MG63 (cell line): ENCODE data around the gene CYP2A6. TPM values are rescaled to one million over a fixed set of nuclear protein-coding genes. Genes with fewer than 3 reads are reported as not detected.
"Not testable (repeated sequence)": the region's sequence is repeated elsewhere in the genome, so short reads cannot be mapped to it uniquely, and the experiment has no call there.

Experiments used
- DNase-seq: peaks from one replicate; pipeline ENCODE4 v3.0.0-alpha.2; 2020
- H3K27me3 ChIP-seq: fragments of 250-450 bp; sonication (Bioruptor Pico); 2 replicates; pipeline ENCODE4 v1.5.1; 2020; ENCODE audit warnings: mild to moderate bottlenecking, moderate library complexity
- H3K36me3 ChIP-seq: fragments of 250-450 bp; sonication (Bioruptor Pico); 2 replicates; pipeline ENCODE4 v1.5.1; 2020; ENCODE audit warnings: mild to moderate bottlenecking, moderate library complexity
- H3K4me3 ChIP-seq: fragments of 250-450 bp; sonication (Bioruptor Pico); 2 replicates; pipeline ENCODE4 v1.5.1; 2020; ENCODE audit warnings: mild to moderate bottlenecking, moderate library complexity
- H3K9me3 ChIP-seq: fragments of 250-450 bp; sonication (Bioruptor Pico); 2 replicates; pipeline ENCODE4 v1.5.1; 2020; ENCODE audit warnings: mild to moderate bottlenecking, moderate library complexity
- total RNA-seq: library from RNA; depleted of rRNA; stranded (reverse); fragments of >200 nt; shearing (Covaris generic); gene quantifications from 2 replicates; pipeline ENCODE4 v1.2.3, GENCODE V29; 2014; ENCODE audit warnings: low replicate concordance

CYP2A6 gene
- total RNA-seq, 1 experiment from 2014 or later: not detected

DNA sequence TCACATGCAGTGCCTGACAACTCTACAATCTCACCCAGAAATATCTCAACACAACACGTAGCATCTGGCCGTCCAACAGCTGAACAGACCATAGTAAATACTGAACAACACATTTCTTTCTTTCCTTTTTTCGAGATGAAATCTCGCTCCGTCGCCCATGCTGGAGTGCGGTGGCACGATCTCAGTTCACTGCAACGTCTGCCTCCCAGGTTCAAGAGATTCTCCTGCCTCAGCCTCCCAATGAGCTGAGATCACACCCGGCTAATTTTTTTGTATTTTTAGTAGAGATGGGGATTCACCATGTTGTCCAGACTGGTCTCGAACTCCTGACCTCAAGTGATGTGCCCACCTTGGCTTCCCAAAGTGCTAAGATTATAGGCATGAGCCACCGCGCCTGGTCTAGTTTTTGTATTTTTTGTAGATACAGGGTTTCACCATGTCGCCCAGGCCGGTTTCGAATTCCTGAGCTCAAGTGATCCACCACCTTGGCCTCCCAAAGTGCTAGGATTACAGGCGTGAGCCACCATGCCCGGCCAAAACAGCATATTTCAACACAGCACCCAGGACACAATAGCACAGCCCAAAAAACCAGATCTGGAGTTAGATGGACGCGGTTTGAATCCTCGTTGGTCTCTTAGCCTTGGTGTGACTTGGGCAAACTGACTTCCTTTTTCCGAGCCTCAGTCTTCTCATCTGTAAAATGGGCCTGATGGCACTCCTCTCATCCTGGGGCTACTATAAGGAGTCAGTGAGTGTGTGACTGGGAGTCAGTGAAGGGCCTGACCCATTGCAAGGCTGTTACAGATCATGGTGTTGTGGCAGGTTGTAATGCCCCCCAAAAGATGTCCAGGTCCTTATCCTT lies 22.6 kb downstream of the CYP2A6 start:
- Histone ChIP-seq H3K36me3 (peaks cover 5% of the 10 kb centered on the region; the same call in 1 of the 2 replicates), H3K27me3 (no peaks in the 10 kb centered on the region), H3K9me3 (no peaks in the 10 kb centered on the region; the same call in 1 of the 2 replicates), H3K4me3 (no peak overlapping the region)
- no peak for DNase-seq

DNA sequence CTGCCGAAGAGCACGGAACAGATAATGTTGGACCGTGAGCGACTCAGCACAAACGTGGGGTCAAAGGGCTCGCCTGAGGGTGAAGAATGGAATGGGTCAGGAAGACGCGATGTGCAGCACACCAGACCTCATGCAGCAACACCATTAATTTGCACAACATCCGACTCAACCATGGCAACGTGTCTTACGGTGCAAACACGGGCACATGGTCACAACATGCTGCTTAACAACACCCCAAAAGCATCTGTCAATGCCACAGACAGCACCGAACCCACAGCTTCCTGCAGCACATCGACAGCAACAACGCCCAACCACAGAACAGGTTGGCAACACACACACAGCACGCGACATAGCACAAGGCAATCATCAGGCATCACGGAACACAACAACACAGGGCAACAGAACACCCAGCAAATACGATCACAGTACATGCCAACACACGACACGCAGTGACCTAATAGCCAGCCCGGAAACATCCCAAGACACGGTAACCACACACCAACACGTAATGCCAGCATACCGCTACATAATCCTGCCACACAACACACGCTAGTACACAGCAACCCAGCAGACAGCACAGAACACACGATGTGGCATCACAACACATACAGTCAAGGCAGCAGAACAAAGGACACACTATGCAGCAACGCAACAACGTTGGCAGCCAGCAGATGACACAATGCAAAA lies 23.4 kb downstream of the CYP2A6 start:
- H3K27me3 ChIP-seq, H3K36me3 ChIP-seq, H3K9me3 ChIP-seq, DNase-seq, H3K4me3 ChIP-seq: not testable (repeated sequence)

DNA sequence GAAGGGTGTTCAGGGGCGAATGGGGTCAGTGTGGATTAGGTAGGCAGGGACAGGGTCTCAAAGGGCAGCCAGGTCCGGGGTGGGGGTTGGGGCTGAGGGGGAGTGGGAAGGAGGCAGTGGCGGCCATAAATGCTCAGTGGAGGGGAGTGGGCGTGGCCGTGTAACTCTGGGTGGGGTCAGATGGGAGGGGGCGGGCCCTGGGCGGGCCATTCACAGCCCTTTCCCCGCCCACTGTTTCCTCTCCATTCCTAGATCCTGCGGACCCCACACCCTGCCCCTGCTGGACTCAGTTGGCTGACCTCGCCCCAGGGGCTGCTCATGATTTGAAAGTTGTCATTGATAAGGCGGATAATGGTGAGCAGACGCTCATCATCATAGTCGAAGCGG lies 23.9 kb downstream of the CYP2A6 start:
- DNase-seq, H3K27me3 ChIP-seq: not testable (repeated sequence)

DNA sequence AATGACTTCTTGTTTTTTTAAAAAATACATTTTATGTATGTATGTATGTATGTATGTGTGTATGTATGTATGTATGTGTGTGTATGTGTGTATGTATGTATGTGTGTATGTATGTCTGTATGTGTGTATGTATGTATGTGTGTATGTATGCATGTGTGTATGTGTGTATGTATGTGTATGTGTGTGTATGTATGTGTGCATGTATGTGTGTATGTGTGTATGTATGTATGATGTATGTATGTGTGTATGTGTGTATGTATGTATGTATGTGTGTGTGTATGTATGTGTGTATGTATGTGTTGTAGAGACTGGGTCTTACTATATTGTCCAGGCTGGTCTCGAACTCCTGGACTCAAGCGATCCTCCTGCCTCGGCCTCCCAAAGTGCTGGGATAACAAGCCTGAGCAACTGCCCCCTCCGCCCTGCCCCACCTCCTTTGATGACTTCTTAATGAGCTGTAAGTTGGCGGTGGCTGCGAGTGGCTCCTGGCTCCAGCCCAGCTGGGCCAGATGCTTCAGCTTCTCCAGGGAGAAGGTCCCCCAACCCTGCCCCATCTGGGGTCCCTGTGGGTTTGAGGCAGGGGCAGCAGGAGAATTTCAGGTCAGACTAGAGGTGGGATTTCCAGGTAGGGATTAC lies 24.7 kb downstream of the CYP2A6 start:
- not testable (repeated sequence) for DNase-seq, H3K36me3 ChIP-seq, H3K4me3 ChIP-seq, H3K9me3 ChIP-seq, H3K27me3 ChIP-seq

More for the DNA sequence above, 23.9 kb downstream of the CYP2A6 start:
- H3K36me3 ChIP-seq, H3K9me3 ChIP-seq, H3K4me3 ChIP-seq: not testable (repeated sequence)

DNA sequence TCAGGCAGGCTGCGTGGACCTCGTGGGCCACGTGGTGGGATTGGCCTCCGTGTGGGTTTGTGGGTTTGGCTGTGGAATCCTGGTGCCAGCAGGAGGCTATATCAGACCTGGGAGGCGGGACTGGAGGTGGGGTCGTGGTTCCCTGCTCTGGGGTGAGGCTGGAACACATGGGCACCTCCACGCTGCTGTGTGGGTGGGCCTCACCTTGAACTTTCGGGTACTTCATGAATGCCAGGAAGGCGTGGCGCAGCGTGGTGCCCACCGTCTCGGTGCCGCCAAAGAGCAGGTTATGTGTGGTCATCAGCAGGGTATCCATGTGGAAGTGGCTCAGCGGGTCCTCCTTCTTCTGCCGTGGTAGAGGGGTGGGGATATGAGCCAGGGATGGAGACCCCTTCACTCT lies 25.3 kb downstream of the CYP2A6 start:
- not testable (repeated sequence) for H3K36me3 ChIP-seq, H3K9me3 ChIP-seq, DNase-seq, H3K27me3 ChIP-seq, H3K4me3 ChIP-seq

DNA sequence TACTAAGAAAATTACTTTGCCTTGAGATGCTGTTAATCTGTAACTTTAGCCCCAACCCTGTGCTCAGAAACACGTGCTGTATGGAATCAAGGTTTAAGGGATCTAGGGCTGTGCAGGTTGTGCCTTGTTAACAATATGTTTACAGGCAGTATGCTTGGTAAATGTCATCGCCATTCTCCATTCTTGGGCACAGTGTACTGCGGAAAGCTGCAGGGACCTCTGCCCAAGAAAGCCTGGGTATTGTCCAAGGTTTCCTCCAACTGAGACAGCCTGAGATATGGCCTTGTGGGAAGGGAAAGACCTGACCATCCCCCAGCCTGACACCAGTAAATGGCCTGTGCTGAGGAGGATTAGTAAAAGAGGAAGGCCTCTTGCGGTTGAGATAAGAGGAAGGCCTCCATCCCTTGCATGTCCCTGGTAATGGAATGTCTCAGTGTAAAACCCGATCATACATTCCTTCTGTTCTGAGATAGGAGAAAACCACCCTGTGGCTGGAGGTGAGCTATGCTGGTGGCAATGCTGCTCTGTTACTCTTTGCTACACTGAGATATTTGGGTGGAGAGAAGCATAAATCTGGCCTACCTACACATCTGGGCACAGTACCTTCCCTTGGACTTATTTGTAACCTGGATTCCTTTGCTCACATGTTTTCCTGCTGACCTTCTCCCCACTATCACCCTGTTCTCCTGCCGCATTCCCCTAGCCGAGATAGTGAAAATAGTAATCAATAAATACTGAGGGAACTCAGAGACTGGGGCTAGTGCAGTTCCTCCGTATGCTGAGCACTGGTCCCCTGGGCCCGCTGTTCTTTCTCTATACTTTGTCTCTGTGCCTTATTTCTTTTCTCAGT lies 27.3 kb downstream of the CYP2A6 start:
- not testable (repeated sequence) for H3K27me3 ChIP-seq, H3K4me3 ChIP-seq, H3K9me3 ChIP-seq, DNase-seq, H3K36me3 ChIP-seq

DNA sequence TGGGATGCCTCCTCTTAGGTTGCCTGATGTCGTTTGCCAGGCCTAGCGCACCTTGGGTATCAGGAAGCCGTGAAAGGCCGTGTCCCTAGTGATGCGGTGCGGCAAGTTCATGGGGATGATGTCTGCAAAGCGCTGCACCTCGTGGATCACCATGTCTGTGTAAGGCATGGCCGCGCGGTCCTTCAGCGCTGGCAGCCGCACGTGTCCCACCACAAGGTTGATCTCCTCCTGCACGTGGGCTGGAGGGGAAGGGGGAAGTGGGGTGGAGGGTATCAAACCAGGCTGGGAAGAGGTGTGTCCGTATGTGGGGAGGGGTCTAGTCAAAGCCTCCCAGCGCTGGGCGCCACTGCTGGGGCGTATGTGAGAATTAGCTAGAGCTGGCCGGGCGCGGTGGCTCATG lies 28.1 kb downstream of the CYP2A6 start:
- Histone ChIP-seq H3K4me3 (no peak overlapping the region), H3K27me3 (no peaks in the 10 kb centered on the region), H3K36me3 (peaks cover 5% of the 10 kb centered on the region; the same call in 1 of the 2 replicates), H3K9me3 (no peaks in the 10 kb centered on the region)
- DNase-seq: no peak

DNA sequence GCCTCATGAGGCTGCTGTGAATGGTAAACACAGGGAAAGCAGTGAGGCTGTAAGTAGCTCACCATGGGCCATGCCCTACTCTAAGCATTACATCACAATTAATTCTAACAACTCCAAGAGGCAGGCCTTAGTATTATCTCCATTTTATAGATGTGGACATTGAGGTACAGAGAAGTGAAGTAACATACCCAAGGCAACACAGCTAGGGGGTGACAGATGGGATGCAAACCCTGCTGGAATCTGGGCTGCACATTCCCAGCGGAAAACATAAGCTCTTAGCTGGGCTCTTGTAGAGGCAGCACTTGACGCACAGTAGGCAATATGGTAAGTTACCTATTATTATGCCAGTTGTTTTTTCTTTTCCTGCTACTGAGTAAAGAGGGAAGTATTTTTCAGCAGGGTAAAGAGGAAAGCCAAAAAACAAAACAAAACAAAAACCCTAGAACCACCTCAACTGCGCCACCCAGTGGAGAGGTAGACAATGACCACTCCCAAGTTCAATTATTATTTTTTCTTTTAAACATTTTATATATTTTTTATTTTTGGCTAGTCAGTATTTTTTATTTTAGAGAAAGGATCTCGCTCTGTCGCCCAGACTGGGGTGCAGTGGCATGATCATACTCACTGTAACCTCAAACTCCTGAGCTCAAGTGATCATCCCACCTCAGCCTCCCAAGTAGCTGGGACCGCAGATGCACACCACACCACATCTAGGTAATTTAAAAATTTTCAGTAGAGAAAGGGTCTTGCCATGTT lies 30.6 kb downstream of the CYP2A6 start:
- H3K27me3 ChIP-seq, H3K36me3 ChIP-seq, DNase-seq, H3K4me3 ChIP-seq, H3K9me3 ChIP-seq: not testable (repeated sequence)

DNA sequence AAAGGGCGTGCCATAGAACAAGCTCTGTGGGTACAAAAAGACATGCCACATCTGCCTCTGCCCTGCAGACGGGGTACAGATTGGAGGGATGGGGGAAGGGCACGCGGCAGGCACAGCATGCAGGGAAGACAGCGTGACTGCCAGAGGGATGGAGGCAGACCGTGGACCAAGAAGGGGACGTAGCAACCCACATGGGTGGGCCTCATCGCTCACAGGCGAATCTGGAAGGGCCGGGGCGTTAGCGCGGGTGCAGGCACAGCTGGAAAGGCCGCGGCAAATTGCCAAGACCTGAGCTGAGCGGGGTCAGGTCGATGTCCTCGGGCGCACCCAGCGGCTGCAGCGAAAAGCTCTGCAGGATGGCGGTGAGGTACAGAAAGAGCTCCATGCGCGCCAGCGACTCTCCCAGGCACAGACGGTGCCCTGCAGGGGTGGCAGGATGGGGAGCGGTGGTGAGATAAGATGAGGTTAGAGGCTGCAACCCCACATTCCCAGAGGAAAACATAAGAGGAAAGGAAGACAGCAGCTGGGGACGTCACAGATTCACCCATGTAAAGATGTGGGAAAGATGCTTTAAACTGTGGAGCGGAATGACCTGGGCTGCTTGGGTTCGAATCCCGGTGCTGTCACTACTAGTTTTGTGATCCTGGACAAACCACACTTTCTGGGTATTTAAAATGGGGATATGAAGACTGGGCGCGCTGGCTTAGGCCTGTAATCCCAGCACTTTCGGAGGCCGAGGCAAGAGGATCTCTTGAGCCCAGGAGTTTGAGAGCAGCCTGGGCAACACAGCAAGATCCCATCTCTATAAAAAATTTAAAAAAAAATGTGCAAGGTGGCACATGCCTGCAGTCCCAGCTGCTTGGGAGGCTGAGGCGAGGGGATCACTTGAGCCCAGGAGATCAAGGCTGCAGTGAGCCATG lies 31.5 kb downstream of the CYP2A6 start:
- not testable (repeated sequence) for H3K27me3 ChIP-seq, H3K4me3 ChIP-seq, DNase-seq, H3K36me3 ChIP-seq, H3K9me3 ChIP-seq

DNA sequence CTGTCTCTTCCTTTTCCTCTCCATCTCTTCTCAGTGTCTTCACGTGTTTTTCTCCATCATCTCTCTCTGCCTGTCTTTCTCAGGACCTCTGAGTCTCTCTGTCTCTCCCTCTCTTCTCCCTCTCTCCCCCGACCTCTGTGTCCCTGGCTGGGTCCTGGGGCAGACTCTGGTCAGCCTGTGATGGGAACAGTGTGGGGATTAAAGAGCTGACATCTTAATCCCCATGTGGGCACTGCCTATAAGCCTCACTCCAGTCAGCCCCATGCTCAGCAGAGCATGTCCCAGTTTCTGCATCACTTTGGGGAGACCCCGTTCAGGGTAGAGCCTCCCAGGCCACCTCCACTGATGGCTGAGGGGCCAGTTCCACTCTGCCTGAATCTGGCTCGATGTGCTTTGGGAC lies 35.0 kb downstream of the CYP2A6 start:
- Histone ChIP-seq H3K27me3 (no peaks in the 10 kb centered on the region), H3K4me3 (no peak overlapping the region), H3K36me3 (no peaks in the 10 kb centered on the region), H3K9me3 (no peaks in the 10 kb centered on the region)
- DNase-seq: no peak

DNA sequence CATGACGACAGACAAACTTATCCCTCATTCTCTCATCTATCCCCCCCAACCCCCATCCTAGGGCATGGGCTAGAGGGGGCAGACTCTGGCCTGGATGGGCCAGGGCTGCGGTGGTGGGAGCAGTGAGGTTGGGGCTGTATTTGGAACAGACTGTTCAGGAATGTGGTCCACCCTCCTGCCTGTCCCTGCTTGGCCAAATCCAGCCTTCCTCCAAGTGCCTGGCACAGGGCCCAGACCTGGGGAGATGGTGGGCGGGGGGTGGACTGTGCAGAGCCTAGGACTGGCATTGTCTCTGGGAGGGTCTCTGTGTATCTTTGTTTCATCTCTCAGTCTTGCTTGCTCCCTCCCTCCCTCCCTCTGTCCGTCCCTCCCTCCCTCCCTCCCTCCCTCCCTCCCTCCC lies 37.1 kb downstream of the CYP2A6 start:
- Histone ChIP-seq H3K4me3 (no peak overlapping the region), H3K27me3 (no peaks in the 10 kb centered on the region), H3K36me3 (peaks cover 20% of the 10 kb centered on the region), H3K9me3 (no peaks in the 10 kb centered on the region)
- DNase-seq: peak; percentile 39

DNA sequence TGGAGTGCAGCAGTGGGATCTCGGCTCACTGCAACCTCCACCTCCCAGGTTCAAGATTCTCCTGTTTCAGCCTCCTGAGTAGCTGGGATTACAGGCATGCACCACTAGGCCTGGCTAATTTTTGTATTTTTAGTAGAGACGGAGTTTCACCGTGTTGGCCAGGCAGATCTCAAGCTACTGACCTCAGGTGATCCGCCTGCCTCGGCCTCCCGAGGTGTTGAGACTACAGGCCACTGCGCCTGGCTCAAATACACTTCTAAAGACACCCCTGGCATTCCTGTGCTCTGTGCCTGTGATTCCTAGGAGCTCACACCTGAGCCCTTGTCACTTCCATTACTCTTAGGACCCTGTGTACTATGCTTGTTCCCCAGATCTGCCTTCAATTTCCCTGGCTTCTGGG lies 37.7 kb downstream of the CYP2A6 start:
- not testable (repeated sequence) for H3K27me3 ChIP-seq, H3K4me3 ChIP-seq, H3K9me3 ChIP-seq, DNase-seq
- peaks cover 26% of the 10 kb centered on the region for H3K36me3 ChIP-seq

DNA sequence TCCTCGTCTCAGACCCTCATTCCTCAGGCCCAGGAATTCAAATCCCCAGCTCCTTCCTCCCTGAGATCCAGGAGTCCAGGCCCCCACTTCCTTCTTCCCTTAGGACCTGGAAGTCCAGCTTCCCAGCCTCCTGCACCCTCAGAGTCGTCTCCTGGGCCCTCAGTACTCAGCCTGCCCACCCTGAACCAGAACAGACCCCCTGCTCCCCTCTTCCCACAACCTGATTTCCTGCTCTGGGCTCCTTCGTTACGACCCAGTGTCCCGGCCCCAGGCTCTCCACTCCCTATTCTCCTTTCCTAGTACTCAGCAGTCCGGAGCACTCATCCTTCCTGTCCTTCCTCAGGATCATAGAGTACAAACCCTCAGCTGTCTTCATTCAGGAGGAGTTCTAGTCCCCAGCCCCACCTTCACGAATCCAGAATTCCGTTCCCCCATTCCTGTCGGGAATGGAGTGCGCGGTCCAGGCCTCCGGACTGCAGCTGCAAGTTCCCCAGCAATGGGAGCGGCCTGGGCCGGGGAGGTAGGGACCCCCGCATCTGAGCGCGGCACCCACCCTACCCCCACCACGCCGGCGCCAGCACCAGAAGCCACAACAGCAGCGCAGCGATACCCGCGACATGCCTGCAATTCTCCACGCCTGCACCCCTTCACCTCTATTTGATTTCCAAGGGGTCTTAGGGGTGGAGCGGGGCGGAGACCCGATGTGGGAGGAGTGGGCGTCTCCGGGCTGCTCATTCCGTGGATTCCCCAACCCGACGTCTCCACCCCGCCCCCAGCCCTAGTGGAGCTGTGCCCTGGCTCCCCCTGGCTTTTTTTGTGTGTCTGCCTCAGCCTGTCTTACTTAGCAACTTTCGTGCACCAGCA lies 38.5 kb downstream of the CYP2A6 start:
- no peak for DNase-seq
- H3K4me3 ChIP-seq: no peak overlapping the region
- H3K36me3 ChIP-seq: peaks cover 34% of the 10 kb centered on the region
- no peaks in the 10 kb centered on the region for H3K9me3 ChIP-seq
- H3K27me3 ChIP-seq: no peaks in the 10 kb centered on the region

DNA sequence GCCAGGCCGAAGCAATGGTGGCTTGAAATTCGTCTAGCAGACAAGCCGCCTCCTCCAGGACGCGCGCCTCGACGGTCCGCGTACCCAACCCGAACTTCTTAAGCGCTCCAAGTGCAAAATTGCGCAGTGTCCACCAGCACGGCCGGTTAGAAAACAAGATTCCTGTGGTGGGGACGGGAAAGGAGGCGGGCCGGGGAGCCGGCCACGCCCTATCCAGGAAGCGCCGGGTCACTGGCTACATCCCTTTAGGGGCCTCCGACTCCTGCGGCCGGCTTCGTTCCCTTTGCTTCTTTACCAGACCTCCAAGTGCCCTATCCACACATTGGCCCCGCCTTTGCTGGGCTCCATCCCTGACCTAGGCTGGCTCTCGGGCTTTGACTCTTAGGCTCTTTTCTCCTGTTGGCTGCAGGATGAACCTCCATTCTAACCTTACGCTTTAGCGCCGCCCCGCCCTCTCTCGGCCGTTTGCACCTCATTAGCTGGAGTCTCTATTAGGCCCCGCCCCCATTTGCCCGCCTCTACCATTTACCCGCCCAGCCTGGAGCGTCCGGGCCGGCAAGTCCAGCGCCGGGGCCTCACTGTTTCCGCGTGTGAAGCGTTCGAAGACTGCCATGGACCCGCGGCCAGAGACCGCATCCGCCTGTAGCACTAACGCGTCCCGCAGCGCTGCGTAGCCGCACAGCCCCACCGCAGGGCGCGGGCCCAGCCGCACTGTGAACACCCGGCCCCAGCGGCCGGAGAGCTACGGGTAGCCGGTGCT lies 39.4 kb downstream of the CYP2A6 start:
- Histone ChIP-seq H3K4me3 (peak overlapping the region; percentile 27; the same call in 1 of the 2 replicates), H3K36me3 (peaks cover 41% of the 10 kb centered on the region)
- peak; percentile 72 for DNase-seq
- not testable (repeated sequence) for H3K27me3 ChIP-seq, H3K9me3 ChIP-seq
